ENCODE results near the gene CS. TPM values are rescaled to one million over a fixed set of nuclear protein-coding genes. Genes with fewer than 3 reads are reported as not detected.
A peak's percentile ranks its signal among the peaks of the same experiment; 100 is the strongest.

Gene CS
- total RNA-seq, 1 experiment from 2014 or later = 250 TPM

DNA sequence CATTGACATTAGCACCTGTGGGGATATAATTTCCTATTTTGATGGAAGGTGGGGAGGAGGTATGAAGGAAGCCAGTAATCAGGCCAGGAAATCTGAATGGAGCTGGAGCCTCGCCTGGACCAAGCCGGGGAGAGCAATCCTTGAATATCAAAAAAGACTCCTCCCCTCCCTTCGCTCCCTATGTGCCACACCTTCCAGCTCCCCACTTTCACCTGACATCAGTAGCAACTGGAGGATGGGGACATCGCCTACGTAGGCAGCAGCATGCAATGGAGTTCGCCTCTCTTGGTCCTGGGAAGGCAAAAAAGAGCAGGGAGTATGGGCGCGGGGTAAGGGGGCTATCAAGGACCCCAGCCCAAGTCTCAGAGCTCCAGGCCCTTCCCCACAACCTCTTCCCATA is 43.1 kb downstream of the CS start:
- no peak for DNase-seq
- Histone ChIP-seq H3K9me3 (ENCODE audit: control insufficient read depth, low read depth, low read length) (no peaks in the 10 kb centered on the region), H2BK120ac (ENCODE audit: low read depth, low read length, poor library complexity, severe bottlenecking) (no peak overlapping the region), H4K20me1 (ENCODE audit: control insufficient read depth, insufficient read depth, insufficient read length) (no peaks in the 10 kb centered on the region), H3K23me2 (ENCODE audit: insufficient read length, low read depth, low read length, poor library complexity, severe bottlenecking) (no peaks in the 10 kb centered on the region), H2AK5ac (ENCODE audit: insufficient read length, low read length) (no peak overlapping the region), H3K27ac (ENCODE audit: insufficient read length, low read depth, low read length) (no peak overlapping the region), H3K4me2 (ENCODE audit: insufficient read depth, insufficient read length, low read length) (peak overlapping the region; percentile 93), H3T11ph (ENCODE audit: low read length) (no peak overlapping the region), H2BK15ac (ENCODE audit: low read depth, low read length) (no peak overlapping the region), H3K4me1 (ENCODE audit: insufficient read depth, low read length) (no peaks in the 10 kb centered on the region), H3K56ac (ENCODE audit: insufficient read length, low read depth, low read length) (no peak overlapping the region), H3K27me3 (ENCODE audit: insufficient read depth, low read length) (no peaks in the 10 kb centered on the region), H4K8ac (replicated peaks; ENCODE audit: insufficient read length, low read depth, low read length) (no peak overlapping the region), H3K4ac (ENCODE audit: low read depth, low read length) (no peak overlapping the region), H2BK5ac (ENCODE audit: insufficient read length, low read length) (no peak overlapping the region), H3K18ac (ENCODE audit: insufficient read length, low read depth, low read length) (no peak overlapping the region), H2BK12ac (ENCODE audit: insufficient read length, low read depth, low read length) (no peak overlapping the region), H3K23ac (ENCODE audit: insufficient read length, low read depth, low read length) (no peak overlapping the region), H4K91ac (ENCODE audit: insufficient read length, low read depth, low read length) (no peak overlapping the region), H2AFZ (ENCODE audit: low read length) (no peak overlapping the region), H2BK20ac (ENCODE audit: low read depth, low read length, poor library complexity, severe bottlenecking) (no peak overlapping the region), H3K14ac (ENCODE audit: insufficient read depth, low read length) (no peak overlapping the region), H3K9ac (ENCODE audit: extremely low read depth, insufficient read length, low read length) (no peak overlapping the region), H3K79me1 (ENCODE audit: insufficient read depth, low read depth, low read length, poor library complexity, severe bottlenecking) (no peaks in the 10 kb centered on the region), H4K5ac (ENCODE audit: insufficient read length, low read depth, low read length) (no peak overlapping the region), H3K79me2 (ENCODE audit: insufficient read depth, low read length) (no peaks in the 10 kb centered on the region)
- Mint-ChIP-seq H3K4me3 (peak overlapping the region; percentile 93 to 97), H3K4me1 (peaks cover 20% of the 10 kb centered on the region in 2 experiments), H3K36me3 (ENCODE audit: insufficient read depth in 1 of 3, low read depth in 3 of 3) (peaks cover 34 to 46% (median 46%) of the 10 kb centered on the region in 3 experiments; a peak in 6 of 7 replicates), H3K27me3 (ENCODE audit: low read depth) (peaks cover 2% of the 10 kb centered on the region; the same call in 1 of the 2 replicates), H3K9me3 (no peaks in the 10 kb centered on the region; a peak in 1 of 5 replicates), H3K27ac (peak overlapping the region in 2 of 3 experiments; percentile 39 to 82; a peak in 2 of 7 replicates)
- TF ChIP-seq, protein P1, sequence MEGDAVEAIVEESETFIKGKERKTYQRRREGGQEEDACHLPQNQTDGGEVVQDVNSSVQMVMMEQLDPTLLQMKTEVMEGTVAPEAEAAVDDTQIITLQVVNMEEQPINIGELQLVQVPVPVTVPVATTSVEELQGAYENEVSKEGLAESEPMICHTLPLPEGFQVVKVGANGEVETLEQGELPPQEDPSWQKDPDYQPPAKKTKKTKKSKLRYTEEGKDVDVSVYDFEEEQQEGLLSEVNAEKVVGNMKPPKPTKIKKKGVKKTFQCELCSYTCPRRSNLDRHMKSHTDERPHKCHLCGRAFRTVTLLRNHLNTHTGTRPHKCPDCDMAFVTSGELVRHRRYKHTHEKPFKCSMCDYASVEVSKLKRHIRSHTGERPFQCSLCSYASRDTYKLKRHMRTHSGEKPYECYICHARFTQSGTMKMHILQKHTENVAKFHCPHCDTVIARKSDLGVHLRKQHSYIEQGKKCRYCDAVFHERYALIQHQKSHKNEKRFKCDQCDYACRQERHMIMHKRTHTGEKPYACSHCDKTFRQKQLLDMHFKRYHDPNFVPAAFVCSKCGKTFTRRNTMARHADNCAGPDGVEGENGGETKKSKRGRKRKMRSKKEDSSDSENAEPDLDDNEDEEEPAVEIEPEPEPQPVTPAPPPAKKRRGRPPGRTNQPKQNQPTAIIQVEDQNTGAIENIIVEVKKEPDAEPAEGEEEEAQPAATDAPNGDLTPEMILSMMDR (conservative IDR thresholded peaks at IDR 0.05) = no peak
- no CpG with 5 or more reads among the region's 8 CpGs for WGBS (ENCODE audit: extremely low coverage, insufficient read length, low lambda C conversion rate)

All from H9 (cell line).